ENCODE results near the gene DPEP1. TPM values are rescaled to one million over a fixed set of nuclear protein-coding genes. Genes with fewer than 3 reads are reported as not detected.
A peak's percentile ranks its signal among the peaks of the same experiment; 100 is the strongest.

The DPEP1 gene
- total RNA-seq, 2 donors from 2014 or later, result 0.88 to 3.2 TPM

DNA sequence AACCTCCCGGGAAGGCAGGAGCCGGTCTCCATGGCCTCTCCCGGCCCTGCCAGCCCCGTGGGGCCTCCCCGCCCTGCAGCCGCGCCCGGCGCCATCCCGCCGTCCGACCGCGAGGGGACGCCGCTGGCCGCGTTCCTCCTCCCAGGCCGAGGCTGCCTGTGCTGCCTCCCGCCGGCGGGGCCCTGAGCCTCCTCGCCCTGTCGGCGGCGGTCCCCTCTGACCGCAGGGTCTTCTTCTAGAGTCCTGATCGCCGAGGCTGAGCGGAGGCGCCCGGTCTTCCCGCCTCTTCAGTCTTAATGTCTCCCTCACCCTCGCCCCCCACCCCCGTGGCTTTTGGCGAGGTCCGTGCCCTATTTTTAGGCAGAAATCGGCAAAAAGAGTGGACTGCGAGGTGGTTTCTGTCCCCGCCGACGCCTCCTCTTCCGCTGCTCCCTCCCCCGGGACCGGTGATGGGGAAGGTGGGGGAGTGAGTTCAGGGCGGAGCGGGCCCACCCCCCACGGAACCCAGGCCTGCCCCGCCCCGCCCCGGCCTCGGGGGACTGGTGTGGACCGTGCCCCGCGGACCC, 38.7 kb upstream of the DPEP1 start:
- Mint-ChIP-seq H3K36me3 (ENCODE audit: low read depth) (no peaks in the 10 kb centered on the region), H3K4me3 (peak overlapping the region; percentile 54), H3K4me1 (peaks cover 1% of the 10 kb centered on the region), H3K27me3 (ENCODE audit: insufficient read depth) (peaks cover 63% of the 10 kb centered on the region), H3K9me3 (no peaks in the 10 kb centered on the region), H3K27ac (no peak overlapping the region)
- Histone ChIP-seq H3K27ac (ENCODE audit: low read depth, low read length) (no peak overlapping the region), H3K9me3 (ENCODE audit: control insufficient read depth, low read length) (no peaks in the 10 kb centered on the region), H3K4me1 (ENCODE audit: control insufficient read depth, insufficient read depth, low read length) (peaks cover 5% of the 10 kb centered on the region), H3K36me3 (ENCODE audit: control insufficient read depth, insufficient read depth, low read length) (no peaks in the 10 kb centered on the region), H3K27me3 (ENCODE audit: control insufficient read depth, insufficient read depth, low read length, poor library complexity, severe bottlenecking) (peaks cover 33% of the 10 kb centered on the region), H3K9ac (ENCODE audit: extremely low read depth, low read length, poor library complexity, severe bottlenecking) (peak overlapping the region; percentile 6), H3K4me3 (ENCODE audit: low read length) (peak overlapping the region; percentile 68)
- peak; percentile 94 for DNase-seq
- TF ChIP-seq, protein P1, sequence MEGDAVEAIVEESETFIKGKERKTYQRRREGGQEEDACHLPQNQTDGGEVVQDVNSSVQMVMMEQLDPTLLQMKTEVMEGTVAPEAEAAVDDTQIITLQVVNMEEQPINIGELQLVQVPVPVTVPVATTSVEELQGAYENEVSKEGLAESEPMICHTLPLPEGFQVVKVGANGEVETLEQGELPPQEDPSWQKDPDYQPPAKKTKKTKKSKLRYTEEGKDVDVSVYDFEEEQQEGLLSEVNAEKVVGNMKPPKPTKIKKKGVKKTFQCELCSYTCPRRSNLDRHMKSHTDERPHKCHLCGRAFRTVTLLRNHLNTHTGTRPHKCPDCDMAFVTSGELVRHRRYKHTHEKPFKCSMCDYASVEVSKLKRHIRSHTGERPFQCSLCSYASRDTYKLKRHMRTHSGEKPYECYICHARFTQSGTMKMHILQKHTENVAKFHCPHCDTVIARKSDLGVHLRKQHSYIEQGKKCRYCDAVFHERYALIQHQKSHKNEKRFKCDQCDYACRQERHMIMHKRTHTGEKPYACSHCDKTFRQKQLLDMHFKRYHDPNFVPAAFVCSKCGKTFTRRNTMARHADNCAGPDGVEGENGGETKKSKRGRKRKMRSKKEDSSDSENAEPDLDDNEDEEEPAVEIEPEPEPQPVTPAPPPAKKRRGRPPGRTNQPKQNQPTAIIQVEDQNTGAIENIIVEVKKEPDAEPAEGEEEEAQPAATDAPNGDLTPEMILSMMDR (conservative IDR thresholded peaks at IDR 0.05), result peak; percentile 91
- 3% methylated on average over 13 to 55 of the region's 55 CpGs for WGBS, 2 experiments (ENCODE audit: insufficient coverage in 1 of 2, insufficient read length in 1 of 2)

DNA sequence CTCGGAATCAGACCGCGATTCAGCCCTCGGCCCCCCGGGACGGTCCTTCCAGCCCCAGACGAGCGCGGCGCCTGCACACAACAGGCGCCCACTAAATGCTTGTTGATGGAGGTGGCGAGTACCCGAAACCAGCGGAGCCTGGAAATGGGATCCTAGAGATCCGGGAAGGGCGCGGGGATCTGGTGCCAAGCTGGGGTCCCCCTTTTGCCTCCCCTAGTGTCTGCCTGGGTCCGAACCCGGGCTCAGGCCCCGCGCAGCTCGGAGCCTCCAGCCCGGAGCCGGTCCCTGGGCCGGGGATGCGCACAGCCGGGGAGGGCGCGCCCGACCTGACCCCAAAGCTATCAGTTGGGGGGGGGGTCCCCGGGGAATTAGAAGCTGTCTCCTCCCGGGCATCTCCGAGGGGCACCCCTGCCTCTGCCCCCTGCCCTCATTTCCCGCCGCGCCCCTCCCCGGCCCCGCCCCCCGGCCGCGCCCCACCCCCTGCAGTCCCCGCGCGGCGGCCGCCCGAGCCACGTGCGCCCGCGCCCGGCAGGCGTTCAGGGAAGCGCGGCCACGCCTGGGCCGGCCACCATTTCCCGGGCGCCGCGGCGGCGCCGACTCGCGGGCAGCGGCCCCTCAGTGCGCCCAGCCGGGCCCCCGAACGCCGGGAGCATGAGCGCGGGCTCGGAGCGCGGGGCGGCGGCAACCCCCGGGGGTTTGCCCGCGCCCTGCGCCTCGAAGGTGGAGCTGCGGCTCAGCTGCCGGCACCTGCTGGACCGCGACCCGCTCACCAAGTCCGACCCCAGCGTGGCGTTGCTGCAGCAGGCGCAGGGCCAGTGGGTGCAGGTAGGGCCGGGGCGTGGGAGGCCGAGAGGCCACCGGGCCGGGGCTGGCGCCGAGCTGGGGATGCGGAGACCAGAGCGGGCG, 37.9 kb upstream of the DPEP1 start, which contains the start of gene CPNE7:
CPNE7 (plus strand) TSS at position 512 of the 906 bp plus-strand sequence; CDS start at position 652, 140 bp downstream.
- Histone ChIP-seq H3K36me3 (ENCODE audit: control insufficient read depth, insufficient read depth, low read length) (no peaks in the 10 kb centered on the region), H3K4me3 (ENCODE audit: low read length) (peak within 1 kb of the TSS; percentile 68), H3K9ac (ENCODE audit: extremely low read depth, low read length, poor library complexity, severe bottlenecking) (peak within 1 kb of the TSS; percentile 6), H3K9me3 (ENCODE audit: control insufficient read depth, low read length) (no peaks in the 10 kb centered on the region), H3K27me3 (ENCODE audit: control insufficient read depth, insufficient read depth, low read length, poor library complexity, severe bottlenecking) (peaks cover 33% of the 10 kb centered on the region), H3K27ac (ENCODE audit: low read depth, low read length) (no peak within 1 kb of the TSS), H3K4me1 (ENCODE audit: control insufficient read depth, insufficient read depth, low read length) (peaks cover 5% of the 10 kb centered on the region)
- Mint-ChIP-seq H3K4me3 (peak within 1 kb of the TSS; percentile 54), H3K4me1 (peaks cover 1% of the 10 kb centered on the region), H3K36me3 (ENCODE audit: low read depth) (no peaks in the 10 kb centered on the region), H3K9me3 (no peaks in the 10 kb centered on the region), H3K27ac (no peak within 1 kb of the TSS), H3K27me3 (ENCODE audit: insufficient read depth) (peaks cover 61% of the 10 kb centered on the region)
- 2 to 6% methylated on average over 23 to 93 of the region's 103 CpGs for WGBS, 2 experiments (ENCODE audit: insufficient coverage in 1 of 2, insufficient read length in 1 of 2)
- DNase-seq, result peak; percentile 73
- TF ChIP-seq, protein P1 (conservative IDR thresholded peaks at IDR 0.05), result no peak

DNA sequence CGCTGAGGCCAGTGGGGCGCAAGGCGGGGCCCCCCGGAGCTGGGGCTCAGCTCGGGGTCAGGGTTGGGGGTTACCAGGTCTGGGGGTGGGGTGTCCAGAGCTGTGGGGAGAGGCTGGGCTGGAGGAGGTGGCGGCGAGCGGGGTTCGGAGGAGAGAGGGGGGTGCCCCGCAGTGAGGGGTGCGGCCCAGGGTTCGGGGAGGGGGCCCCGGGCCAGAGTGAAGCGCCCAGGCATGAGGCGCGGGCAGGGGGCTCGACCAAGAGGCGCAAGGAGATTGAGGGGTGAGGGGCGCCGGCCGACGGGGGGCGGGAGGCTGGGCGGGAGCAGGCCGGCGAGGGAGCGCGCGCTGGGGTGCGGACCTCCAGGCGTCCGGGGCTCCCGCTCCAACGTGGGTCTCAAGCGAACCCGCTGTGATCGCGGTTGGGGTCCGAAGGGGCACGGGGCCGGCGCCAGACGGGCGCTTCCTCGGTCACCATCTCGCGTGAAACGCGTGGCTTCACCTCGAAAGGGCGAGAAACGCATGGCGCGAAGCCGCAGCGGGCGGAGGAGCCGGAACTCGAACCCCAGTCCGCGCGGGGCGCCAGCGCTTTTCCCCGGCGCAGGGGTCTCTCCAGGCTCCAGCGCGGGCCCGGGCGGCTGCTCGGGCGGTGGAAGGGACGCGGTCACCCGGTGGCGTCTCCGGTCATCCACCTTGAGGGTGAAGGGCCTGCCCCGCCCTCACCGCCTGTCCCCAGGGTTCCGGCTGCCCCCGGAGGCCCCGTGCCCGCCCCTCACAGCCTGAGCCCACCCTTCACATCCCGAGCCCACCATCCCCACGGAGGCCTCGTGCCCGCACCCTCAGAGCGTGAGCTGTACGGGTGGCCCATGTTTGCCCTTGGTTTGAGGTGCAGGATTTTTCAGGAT, 37.0 kb upstream of the DPEP1 start:
- Histone ChIP-seq H3K27ac (ENCODE audit: low read depth, low read length) (no peak overlapping the region), H3K9ac (ENCODE audit: extremely low read depth, low read length, poor library complexity, severe bottlenecking) (no peak overlapping the region), H3K27me3 (ENCODE audit: control insufficient read depth, insufficient read depth, low read length, poor library complexity, severe bottlenecking) (peaks cover 33% of the 10 kb centered on the region), H3K4me3 (ENCODE audit: low read length) (no peak overlapping the region), H3K9me3 (ENCODE audit: control insufficient read depth, low read length) (no peaks in the 10 kb centered on the region), H3K4me1 (ENCODE audit: control insufficient read depth, insufficient read depth, low read length) (peaks cover 5% of the 10 kb centered on the region), H3K36me3 (ENCODE audit: control insufficient read depth, insufficient read depth, low read length) (no peaks in the 10 kb centered on the region)
- no peak for DNase-seq
- 30 to 34% methylated on average over 36 to 89 of the region's 89 CpGs for WGBS, 2 experiments (ENCODE audit: insufficient coverage in 1 of 2, insufficient read length in 1 of 2)
- Mint-ChIP-seq H3K4me1 (peaks cover 1% of the 10 kb centered on the region), H3K9me3 (no peaks in the 10 kb centered on the region), H3K27me3 (ENCODE audit: insufficient read depth) (peaks cover 60% of the 10 kb centered on the region), H3K27ac (no peak overlapping the region), H3K4me3 (no peak overlapping the region), H3K36me3 (ENCODE audit: low read depth) (no peaks in the 10 kb centered on the region)
- TF ChIP-seq, protein P1 (conservative IDR thresholded peaks at IDR 0.05), result no peak
